NCI-H526 (cell line): ENCODE data around the gene CUL5.

ENCODE experiments used
- DNase-seq, 2 experiments: peaks; one replicate each; lab custom pipeline; 2025; lab: John Stamatoyannopoulos, UW

CUL5 gene

GRCh38 chr11:108008656-108009496 lies at the start of gene CUL5:
TSS of gene CUL5 (plus strand) at chr11:108008898. CDS start at chr11:108009349, 451 bp downstream.
- peak; percentile 93 to 99 for DNase-seq

GRCh38 chr11:107961480-107961879 lies 47.2 kb upstream of the CUL5 start:
- no peak for DNase-seq

DNA sequence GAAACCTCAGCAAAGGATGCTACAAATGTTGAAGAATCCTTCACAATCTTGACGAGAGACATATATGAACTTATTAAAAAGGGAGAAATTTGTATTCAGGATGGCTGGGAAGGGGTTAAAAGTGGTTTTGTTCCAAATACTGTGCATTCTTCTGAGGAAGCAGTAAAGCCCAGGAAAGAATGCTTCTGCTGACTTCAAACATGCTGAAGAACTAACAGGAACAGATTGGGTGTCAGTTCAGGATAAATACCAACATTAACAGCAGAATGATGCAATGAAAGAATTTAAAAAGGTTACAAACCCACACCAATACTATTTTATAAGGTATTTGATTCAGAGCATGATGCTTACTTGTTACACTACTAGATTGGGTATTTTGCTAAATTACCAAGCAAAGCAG lies 46.5 kb upstream of the CUL5 start:
- no peak for DNase-seq

DNA sequence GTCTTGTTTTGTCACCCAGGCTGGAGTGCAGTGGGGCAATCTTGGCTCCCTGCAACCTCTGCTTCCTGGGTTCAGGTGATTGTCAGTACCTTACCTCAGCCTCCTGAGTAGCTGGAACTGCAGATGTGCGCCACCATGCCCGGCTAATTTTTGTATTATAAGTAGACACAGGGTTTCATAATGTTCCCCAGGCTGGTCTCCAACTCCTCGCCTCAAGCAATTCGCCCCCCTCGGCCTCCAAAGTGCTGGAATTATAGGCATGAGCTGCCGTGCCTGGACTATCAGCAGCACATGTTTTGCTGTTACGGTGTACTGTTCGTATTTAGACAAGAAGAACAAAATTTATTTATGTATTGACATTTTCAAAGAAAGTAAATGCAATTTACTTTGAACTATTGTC lies 45.6 kb upstream of the CUL5 start:
- no peak for DNase-seq

DNA sequence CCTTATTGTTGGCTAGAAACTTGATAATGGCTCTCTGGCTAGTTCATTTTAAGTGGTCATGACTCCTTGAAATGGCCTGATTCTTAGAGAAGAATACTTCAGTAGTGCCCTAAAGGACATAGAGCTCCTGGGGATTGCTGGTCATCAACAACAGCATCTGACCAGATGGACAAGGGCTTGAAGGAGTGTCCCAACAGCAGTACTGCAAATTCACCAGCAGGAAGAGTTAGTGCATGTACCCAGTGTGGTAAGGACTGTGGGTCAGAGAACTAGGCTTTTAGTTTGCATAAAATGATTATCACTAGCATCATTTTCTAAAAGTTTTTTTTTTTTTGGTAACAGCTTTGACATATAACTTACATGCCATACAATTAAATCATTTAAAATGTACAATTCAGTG lies 39.5 kb upstream of the CUL5 start:
- no peak for DNase-seq

- peak; percentile 81 to 90 for DNase-seq
Observed at GRCh38 chr11:107970049-107970448, 38.6 kb upstream of the CUL5 start.

DNA sequence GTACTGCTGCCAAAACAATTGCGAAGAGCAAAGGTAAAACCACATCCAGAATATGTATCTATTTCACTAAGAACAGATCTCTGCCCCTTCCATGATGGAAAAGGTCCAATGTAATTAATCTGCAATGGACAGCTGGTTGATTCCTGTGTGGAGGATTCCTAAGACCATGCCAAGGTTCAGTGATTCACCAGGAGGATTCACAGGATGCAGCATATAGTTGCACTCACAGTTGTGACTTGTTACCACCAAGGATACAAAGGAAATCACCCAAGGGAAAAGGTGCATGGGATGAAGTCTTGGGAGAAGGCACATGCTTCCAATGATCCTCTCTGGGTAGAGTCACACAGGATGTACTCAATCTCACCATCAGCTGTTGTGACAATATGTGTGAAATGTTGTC lies 35.1 kb upstream of the CUL5 start:
- DNase-seq: no peak

DNA sequence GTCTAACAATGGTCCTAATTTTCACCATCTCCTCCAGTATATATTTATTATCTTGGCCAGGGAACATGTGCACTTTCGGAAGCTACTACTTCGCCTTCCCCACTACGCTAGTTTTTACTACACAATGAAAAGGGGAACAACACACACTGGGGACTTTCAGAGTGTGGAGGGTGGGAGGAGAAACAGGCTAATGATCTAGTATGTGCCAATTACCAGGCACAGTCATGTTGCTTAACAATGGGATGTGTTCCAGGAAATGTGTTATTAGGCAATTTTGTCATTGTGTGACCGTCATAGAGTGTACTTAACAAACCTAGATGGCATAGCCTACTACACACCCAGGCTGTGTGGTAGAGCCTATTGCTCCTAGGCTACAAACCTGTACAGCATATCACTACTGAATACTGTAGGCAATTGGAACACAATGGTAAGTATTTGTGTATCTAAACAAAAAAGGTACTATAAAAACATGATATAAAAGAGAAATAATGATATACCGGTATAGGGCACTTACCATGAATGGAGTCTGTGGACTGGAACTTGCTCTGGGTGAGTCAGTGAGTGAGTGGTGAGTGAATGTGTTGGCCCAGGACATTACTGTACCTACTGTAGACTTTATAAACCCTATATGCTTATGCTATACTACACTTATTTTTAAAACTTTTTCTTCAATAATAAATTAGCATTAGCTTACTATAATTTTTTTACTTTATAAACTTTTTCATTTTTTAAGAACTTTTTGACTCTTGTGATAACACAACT lies 20.1 kb upstream of the CUL5 start:
- DNase-seq: no peak

DNA sequence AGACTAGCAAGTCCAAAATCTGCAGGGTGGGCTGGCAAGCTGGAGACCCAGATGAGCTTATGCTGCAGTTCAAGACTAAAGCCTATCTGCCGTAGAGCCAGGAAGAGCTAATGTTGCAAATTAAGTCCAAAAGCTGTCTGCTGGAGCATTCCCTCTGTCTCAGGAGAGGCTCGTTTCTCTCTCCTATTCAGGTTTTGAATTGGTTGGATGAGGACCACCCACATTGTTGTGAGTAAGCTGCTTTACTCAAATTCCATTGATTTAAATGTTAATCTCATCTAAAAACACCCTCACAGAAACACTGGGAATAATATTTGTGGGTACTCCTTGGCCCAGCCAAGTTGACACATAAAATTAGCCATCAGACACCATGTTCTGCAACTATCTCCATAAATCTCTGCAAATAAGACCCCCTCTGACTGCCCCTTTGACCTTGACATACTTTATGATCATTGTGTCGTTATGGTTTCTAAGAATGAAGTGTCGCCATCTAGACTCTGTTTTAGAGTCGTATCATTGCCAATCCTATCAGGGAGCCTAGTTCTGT lies 16.8 kb upstream of the CUL5 start:
- no peak for DNase-seq

GRCh38 chr11:107996006-107996776 lies 12.5 kb upstream of the CUL5 start:
- no peak for DNase-seq

DNA sequence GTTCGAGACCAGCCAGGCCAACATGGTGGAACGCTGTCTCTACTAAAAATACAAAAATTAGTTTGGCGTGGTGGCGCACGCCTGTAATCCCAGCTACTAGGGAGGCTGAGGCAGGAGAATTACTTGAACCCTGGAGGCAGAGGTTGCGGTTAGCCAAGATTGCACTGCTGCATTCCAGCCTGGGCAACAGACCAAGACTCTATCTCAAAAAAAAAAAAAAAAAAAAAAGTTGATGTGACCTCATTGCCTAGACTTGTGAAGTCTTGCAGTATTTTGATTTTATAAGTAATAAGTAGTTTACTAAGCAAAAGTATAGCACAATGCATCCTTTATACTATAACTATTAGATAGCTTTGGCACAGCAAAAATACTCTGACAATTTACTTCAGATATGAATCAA lies 9.9 kb upstream of the CUL5 start:
- DNase-seq: no peak

GRCh38 chr11:107999759-108000455 lies 8.8 kb upstream of the CUL5 start:
- DNase-seq: peak; percentile 73 to 89

DNA sequence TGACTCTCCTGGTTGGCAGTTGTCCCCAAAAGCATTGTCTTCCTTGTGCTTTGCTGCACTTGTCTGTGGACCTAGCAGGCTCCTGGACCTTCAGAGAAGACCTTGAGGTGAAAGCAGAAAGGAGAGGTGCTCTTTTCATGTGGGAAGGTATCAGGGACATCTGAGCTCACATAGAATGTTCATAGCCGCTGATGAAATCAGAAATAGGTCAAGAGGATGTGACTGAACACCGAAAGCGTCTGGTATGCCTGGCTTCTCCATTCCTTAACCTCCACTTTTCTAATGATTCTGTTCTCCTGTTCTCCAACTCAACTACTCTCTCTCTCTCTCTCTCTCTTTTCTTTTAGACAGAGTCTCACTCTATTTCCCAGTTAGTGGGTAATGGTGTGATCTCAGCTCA lies 6.2 kb upstream of the CUL5 start:
- no peak for DNase-seq

- DNase-seq: no peak
Observed at GRCh38 chr11:108003623-108004022, 5.1 kb upstream of the CUL5 start.

DNA sequence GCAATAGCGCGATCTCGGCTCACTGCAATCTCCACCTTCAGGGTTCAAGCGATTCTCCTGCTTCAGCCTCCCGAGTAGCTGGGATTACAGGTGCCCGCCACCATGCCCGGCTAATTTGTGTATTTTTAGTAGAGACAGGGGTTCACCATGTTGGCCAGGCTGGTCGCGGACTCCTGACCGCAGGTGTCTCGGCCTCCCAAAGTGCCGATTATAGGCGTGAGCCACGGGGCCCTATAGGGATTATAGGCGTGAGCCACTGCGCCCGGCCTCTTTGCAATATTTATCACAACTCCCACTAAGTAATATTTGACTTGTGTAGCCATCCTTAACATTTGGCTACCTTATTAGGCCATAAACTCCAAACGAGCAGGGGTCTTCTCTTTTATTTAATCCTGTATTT lies 879 bp upstream of the CUL5 start:
- DNase-seq: no peak

DNA sequence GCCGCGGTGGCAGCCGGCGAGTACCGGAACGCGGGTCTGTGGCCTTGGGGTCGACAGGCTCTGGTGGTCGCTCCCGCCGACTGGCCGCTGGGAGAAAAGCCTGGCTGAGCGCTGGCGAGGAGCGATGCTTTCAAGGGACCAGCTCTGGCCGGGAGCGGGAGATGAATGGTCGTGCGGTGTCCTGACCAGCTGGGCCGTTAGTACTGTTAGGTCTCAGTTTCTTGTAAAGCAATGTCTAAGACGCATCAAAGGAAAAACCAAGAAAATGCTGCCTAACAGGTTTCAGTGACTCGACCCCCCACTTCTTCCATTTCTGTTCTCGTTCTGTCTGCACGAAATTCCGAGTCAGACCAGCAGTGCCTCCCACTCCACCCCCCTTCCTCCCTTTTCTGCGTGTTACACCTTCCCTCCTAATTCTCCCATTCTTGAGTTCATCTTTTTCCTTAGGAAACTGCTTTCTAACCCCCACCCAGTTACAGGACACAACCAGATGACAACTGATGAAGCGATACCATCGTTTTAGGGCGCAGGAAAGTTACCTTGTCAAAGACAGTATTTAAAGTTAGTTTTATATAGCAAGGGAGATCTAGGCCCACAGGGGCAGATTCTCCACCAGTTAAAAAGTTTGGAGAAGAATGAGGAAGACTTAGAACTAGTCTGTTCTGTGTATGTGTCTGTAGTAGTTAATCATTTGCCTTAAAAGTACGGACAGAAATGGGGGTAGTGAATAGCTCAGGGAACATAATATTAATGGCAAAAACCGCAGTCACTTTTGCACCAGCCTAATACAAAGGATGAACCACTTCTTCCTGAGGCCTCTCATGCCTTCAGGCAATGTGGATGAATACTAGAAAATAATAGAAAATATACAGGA lies 1.0 kb downstream of the CUL5 start:
- peak; percentile 43 to 75 for DNase-seq

DNA sequence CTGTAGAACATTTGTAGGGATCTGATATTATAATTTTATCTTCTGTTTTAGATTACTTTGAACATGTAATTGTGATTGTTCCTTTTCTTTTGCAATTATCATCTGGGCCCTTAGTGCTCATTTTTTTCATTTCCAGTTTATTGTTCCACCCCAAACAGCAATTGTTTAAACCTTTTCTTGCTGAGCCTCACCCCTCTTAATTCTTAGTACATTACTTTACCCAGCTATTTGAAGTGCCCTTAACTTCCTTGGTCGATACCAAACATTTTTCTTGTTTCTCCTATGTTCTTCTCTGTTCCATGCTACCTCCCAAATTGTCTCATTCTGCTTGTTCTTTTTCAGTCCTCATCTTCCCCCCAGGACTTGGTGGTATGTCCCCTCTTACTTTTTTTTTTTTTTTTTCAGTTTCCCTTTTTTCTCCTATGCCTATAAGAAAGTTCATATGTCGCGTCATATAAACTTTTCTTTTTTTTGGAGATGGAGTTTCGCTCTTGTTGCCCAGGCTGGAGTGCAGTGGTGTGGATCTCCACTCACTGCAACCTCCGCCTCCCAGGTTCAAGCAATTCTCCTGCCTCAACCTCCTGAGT lies 3.5 kb downstream of the CUL5 start:
- DNase-seq: no peak

GRCh38 chr11:108016647-108017046 lies 7.9 kb downstream of the CUL5 start:
- no peak for DNase-seq

- no peak for DNase-seq
Observed at GRCh38 chr11:108018708-108019107, 10.0 kb downstream of the CUL5 start.

DNA sequence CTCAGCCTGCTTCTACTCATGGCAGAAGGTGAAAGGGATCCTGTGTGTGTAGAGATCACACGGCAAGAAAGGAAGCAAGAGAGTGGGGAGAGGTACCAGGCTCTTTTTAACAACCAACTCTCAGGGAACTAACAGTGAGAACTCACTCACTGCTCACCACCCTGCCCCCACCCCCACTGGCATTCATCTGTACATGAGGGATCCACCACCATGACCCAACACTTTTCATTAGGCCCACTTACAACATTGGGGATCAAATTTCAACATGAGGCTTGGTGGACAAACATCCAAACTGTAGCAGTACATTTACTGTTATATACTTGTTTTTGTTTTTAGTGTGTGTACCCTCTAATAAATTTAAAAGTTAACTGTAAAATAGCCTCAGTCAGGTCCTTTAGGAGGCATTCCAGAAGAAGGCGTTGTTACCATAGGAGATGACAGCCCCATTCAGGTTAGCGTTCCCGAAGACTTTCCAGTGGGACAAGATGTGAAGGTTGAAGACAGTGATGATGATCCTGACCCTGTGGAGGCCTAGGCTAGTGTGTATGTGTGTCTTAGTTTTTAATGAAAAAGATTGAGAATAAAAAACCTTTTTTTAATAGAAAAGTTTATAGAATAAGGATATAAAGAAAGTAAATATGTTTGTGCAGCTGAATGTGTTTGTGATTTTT lies 11.3 kb downstream of the CUL5 start:
- DNase-seq: no peak
